Ovary (tissue), 3 donors: Measurements from ENCODE around the gene PLEKHA3.

Experiments
- CTCF ChIP-seq, 3 donors: fragments of 450-650 bp in 2 of 3; fragments of 200-600 bp in 1 of 3; IDR thresholded peaks; one replicate each; pipeline versions ENCODE4 v1.5.1 to v1.8.0; 2016 to 2022; ENCODE audit warnings: antibody characterized with exemption in 3 of 3, mild to moderate bottlenecking in 1 of 3
- EP300 ChIP-seq: sonication (generic); formaldehyde crosslinking; IDR thresholded peaks from one replicate; pipeline ENCODE4 v1.6.1; 2017; ENCODE audit warnings: antibody characterized with exemption
- POLR2A ChIP-seq: fragments of 450-650 bp; IDR thresholded peaks from one replicate; pipeline ENCODE4 v1.6.1; 2017; ENCODE audit warnings: antibody characterized with exemption, mild to moderate bottlenecking, moderate library complexity
- donor health status: DM: no; HTN: no; CAD: no.

DNA sequence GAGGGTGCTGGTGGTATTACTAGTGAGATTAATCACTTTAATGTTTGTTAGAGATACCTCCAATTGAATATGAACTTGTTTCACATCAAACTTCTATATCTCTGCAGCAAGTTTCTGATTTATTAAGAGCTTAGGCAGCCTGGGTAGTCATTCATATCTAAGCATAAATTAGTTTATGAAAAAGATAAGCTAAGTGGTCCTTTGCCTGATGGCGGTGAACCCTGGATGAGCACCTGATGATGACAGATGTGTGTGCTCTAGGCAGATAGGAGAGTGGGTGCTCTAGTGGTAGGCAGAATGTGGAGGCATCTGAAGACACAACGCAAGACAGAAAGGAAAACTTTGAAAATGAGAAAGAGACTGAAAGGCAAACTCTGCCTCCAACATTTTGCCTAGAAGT is 6.9 kb upstream of the PLEKHA3 start:
- no peak for TF ChIP-seq CTCF (IDR thresholded peaks at IDR 0.05)
- no peak for TF ChIP-seq POLR2A
- TF ChIP-seq EP300 = no peak
